Erythroblast (primary cell): Measurements from ENCODE around the gene TRIM46.

Source experiments
- GATA1 ChIP-seq: IDR thresholded peaks from 2 replicates; pipeline ENCODE4 v1.6.1; 2011; ENCODE audit warnings: low read depth, mild to moderate bottlenecking, control low read depth, low read length, moderate library complexity
- POLR2A ChIP-seq: IDR thresholded peaks from 2 replicates; pipeline ENCODE4 v1.6.1; 2011; ENCODE audit warnings: mild to moderate bottlenecking, low read length

DNA sequence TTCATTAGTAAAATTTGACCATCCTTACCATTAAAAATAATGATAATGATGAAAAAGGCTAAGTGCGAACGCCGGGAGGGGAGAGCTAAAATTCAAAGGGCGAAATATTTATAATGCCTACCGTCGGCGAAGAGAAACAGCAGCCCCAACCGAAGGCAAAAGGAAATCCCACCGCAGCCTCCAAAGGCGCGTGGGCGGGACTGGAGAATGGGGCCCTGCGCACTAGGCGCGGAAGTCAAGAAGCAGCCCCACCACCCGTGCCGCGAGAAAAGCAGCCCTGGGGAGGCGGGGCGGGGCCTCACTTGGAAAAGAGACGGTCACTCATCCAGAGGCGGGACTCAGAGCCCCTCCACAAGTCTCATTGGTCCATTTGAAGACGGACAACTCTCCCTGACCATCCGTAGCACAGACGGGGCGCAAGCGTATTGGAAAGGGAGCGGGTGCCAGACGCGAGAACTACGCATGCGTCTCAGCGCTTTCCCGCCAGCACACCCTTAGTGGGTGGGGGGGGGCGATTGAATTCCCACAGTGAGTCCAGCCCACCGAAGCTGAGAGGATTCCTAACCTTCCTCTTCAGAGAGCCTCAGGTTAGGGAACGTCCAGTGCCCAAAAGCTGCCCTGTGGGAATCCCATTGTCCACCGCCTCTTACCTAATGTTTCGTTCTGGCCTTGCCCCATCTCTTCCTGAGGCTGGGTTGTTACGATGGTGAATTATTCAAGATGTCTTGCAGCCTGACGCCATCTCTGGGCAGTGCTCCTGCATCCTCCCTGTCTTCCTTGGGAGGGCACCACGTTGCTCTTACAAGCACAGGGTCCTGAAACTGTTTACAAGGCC lies 53.8 kb downstream of the TRIM46 start:
- peak; percentile 96 for TF ChIP-seq POLR2A
- TF ChIP-seq GATA1: no peak
